Right lobe of liver (tissue), 4 donors: Measurements from ENCODE around the gene DNAJB14.

Source experiments
- CTCF ChIP-seq, 4 donors: fragments of 200-600 bp in 3 of 4; fragments of 450-650 bp in 1 of 4; IDR thresholded peaks; one replicate each; pipeline versions ENCODE4 v1.5.1 to v1.8.0; 2016 to 2022; ENCODE audit warnings: antibody characterized with exemption in 4 of 4, mild to moderate bottlenecking in 2 of 4
- POLR2A ChIP-seq: fragments of 450-650 bp; IDR thresholded peaks from one replicate; pipeline ENCODE4 v1.6.1; 2017; ENCODE audit warnings: antibody characterized with exemption, mild to moderate bottlenecking
- donor health status: DM: no; HTN: no; CAD: no.
- donor health status: DM: no; HTN: no; CAD: no.
- donor health status: DM: no; HTN: yes; CAD: no.

GRCh38 chr4:99885687-99886086 lies 60.7 kb downstream of the DNAJB14 start:
- TF ChIP-seq CTCF (IDR thresholded peaks at IDR 0.05) (no peak), POLR2A (no peak)
